GM12878 (cell line): Measurements from ENCODE around the gene PMM2. TPM values are rescaled to one million over a fixed set of nuclear protein-coding genes. Genes with fewer than 3 reads are reported as not detected.

Experiments
- BCL11A ChIP-seq: IDR thresholded peaks from 2 replicates; pipeline ENCODE4 v1.6.1; 2011; ENCODE audit warnings: low read depth, low read length
- BHLHE40 ChIP-seq, 2 experiments: fragments of 450-650 bp in 1 of 2; IDR thresholded peaks; 2 replicates each; pipeline ENCODE4 v1.6.1; 2011 to 2017; ENCODE audit warnings: low read depth in 2 of 2, borderline replicate concordance in 1 of 2, improper control_type of control experiment in 1 of 2, low read length in 1 of 2, mild to moderate bottlenecking in 1 of 2
- EP300 ChIP-seq, 2 experiments: fragments of 150-350 bp in 1 of 2; IDR thresholded peaks; 2 replicates each; pipeline ENCODE4 v1.6.1; 2011 to 2012; ENCODE audit warnings: low read depth in 2 of 2, low read length in 2 of 2, borderline replicate concordance in 1 of 2, improper control_type of control experiment in 1 of 2, inconsistent platforms in 1 of 2; ENCODE audit not compliant: control insufficient read depth in 1 of 2
- MTA3 ChIP-seq: IDR thresholded peaks from 2 replicates; pipeline ENCODE4 v1.6.1; 2012; ENCODE audit warnings: low read length, inconsistent platforms, borderline replicate concordance
- NR2C2 ChIP-seq: IDR thresholded peaks from 2 replicates; pipeline ENCODE4 v1.6.1; 2011; ENCODE audit warnings: borderline replicate concordance, low read depth; ENCODE audit not compliant: control insufficient read depth, insufficient read length
- POU2F2 ChIP-seq: IDR thresholded peaks from 3 replicates; pipeline ENCODE4 v1.6.1; 2011; ENCODE audit warnings: low read depth, mild to moderate bottlenecking, low read length, borderline replicate concordance
- RBBP5 ChIP-seq: fragments of 200-600 bp; sonication (generic); conservative IDR thresholded peaks from 2 replicates; pipeline ENCODE4 v1.6.1; 2016
- RFX5 ChIP-seq: IDR thresholded peaks from 2 replicates; pipeline ENCODE4 v1.6.1; 2011; ENCODE audit warnings: low read depth, low read length, improper control_type of control experiment
- SMC3 ChIP-seq: IDR thresholded peaks from 2 replicates; pipeline ENCODE4 v1.6.1; 2011; ENCODE audit warnings: low read length, improper control_type of control experiment, borderline replicate concordance
- polyA plus RNA-seq, 11 experiments: library from polyadenylated mRNA; depleted of rRNA in 4 of 11; unstranded in 6 of 11; stranded (reverse) in 5 of 11; fragments of >200 nt; fragmentation: Nextera tagmentation in 4 of 11; fragmentation: Illumina TruSeq in 1 of 11; extraction: Ambion mirVana in 4 of 11; extraction: Trizol in 1 of 11; gene quantifications; 1 replicate in 1 of 11; 2 replicates in 10 of 11; pipeline versions ENCODE4 v1.2.1 to v1.2.3, GENCODE V29; 2011 to 2016; ENCODE audit warnings: inconsistent platforms in 2 of 11, missing spikeins in 2 of 11, low read depth in 1 of 11
- total RNA-seq, 4 experiments: library from RNA; depleted of rRNA in 3 of 4; stranded (reverse); fragments of >200 nt in 3 of 4; fragmentation: Illumina TruSeq in 1 of 4; extraction: Trizol in 1 of 4; gene quantifications; 2 replicates each; pipeline versions ENCODE4 v1.2.1 to v1.2.3, GENCODE V29; 2013 to 2021
- TF ChIP-seq, protein P1 (sequence below): fragments of 450-650 bp; formaldehyde crosslinking; IDR thresholded peaks from 2 replicates; pipeline ENCODE4 v1.4.0; 2022; ENCODE audit warnings: mild to moderate bottlenecking, moderate library complexity
- TF ChIP-seq, protein P2 (sequence below): IDR thresholded peaks from 2 replicates; pipeline ENCODE4 v1.6.1; 2011; ENCODE audit warnings: low read depth, low read length, improper control_type of control experiment, borderline replicate concordance
- TF ChIP-seq, protein P3 (sequence below): fragments of 450-650 bp; IDR thresholded peaks from 2 replicates; pipeline ENCODE4 v1.6.1; 2018; ENCODE audit warnings: mild to moderate bottlenecking, low read depth, moderate library complexity; ENCODE audit not compliant: partially characterized antibody
- TF ChIP-seq, protein P4 (sequence below): fragments of 450-650 bp; IDR thresholded peaks from 2 replicates; pipeline ENCODE4 v1.6.1; 2018; ENCODE audit warnings: borderline replicate concordance, mild to moderate bottlenecking; ENCODE audit not compliant: partially characterized antibody

PMM2 gene
- total and polyA plus RNA-seq, 10 of the 15 experiments (the other 5 are each of a cell fraction or from before 2014, with no cell fraction given) = 22.6 to 69.4 (median 52.3) TPM

DNA sequence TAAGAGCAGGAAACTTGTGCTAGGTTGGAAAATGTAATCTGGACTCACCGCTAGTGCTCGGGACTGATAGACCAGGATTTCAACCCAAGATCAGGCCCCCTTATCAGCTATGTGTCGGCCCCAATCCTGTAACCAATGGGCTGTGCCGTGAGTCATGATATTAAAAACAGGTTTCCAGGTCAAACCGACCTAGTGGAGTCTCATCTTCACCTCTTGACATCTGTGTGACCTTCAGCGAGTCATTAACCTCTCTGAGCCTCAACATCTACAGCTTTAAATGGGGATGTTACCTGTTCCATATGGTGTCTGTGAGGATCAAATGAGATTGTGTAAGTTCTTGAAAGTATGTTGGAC, 512 bp downstream of the PMM2 start (continued):
- TF ChIP-seq, protein P1, sequence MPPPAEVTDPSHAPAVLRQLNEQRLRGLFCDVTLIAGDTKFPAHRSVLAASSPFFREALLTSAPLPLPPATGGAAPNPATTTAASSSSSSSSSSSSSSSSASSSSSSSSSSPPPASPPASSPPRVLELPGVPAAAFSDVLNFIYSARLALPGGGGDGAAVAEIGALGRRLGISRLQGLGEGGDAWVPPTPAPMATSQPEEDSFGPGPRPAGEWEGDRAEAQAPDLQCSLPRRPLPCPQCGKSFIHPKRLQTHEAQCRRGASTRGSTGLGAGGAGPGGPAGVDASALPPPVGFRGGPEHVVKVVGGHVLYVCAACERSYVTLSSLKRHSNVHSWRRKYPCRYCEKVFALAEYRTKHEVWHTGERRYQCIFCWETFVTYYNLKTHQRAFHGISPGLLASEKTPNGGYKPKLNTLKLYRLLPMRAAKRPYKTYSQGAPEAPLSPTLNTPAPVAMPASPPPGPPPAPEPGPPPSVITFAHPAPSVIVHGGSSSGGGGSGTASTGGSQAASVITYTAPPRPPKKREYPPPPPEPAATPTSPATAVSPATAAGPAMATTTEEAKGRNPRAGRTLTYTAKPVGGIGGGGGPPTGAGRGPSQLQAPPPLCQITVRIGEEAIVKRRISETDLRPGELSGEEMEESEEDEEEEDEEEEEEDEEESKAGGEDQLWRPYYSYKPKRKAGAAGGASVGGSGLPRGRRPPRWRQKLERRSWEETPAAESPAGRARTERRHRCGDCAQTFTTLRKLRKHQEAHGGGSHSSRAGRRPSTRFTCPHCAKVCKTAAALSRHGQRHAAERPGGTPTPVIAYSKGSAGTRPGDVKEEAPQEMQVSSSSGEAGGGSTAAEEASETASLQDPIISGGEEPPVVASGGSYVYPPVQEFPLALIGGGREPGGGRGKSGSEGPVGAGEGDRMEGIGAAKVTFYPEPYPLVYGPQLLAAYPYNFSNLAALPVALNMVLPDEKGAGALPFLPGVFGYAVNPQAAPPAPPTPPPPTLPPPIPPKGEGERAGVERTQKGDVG (CRISPR knock-in tag) = no peak
- TF ChIP-seq, protein P2, sequence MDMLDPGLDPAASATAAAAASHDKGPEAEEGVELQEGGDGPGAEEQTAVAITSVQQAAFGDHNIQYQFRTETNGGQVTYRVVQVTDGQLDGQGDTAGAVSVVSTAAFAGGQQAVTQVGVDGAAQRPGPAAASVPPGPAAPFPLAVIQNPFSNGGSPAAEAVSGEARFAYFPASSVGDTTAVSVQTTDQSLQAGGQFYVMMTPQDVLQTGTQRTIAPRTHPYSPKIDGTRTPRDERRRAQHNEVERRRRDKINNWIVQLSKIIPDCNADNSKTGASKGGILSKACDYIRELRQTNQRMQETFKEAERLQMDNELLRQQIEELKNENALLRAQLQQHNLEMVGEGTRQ = no peak
- TF ChIP-seq NR2C2 (no peak), RBBP5 (no peak), BCL11A (no peak), SMC3 (no peak), POU2F2 (no peak; the same call in 2 of the 3 replicates), BHLHE40 (IDR thresholded peaks at IDR 0.05; ENCODE audit: borderline replicate concordance in 1 of 2, low read depth in 2 of 2, low read length in 1 of 2) (no peak), RFX5 (no peak), EP300 (IDR thresholded peaks at IDR 0.05; ENCODE audit: borderline replicate concordance in 1 of 2, control insufficient read depth in 1 of 2, low read depth in 2 of 2, low read length in 2 of 2) (no peak), MTA3 (no peak)
- TF ChIP-seq, protein P3, sequence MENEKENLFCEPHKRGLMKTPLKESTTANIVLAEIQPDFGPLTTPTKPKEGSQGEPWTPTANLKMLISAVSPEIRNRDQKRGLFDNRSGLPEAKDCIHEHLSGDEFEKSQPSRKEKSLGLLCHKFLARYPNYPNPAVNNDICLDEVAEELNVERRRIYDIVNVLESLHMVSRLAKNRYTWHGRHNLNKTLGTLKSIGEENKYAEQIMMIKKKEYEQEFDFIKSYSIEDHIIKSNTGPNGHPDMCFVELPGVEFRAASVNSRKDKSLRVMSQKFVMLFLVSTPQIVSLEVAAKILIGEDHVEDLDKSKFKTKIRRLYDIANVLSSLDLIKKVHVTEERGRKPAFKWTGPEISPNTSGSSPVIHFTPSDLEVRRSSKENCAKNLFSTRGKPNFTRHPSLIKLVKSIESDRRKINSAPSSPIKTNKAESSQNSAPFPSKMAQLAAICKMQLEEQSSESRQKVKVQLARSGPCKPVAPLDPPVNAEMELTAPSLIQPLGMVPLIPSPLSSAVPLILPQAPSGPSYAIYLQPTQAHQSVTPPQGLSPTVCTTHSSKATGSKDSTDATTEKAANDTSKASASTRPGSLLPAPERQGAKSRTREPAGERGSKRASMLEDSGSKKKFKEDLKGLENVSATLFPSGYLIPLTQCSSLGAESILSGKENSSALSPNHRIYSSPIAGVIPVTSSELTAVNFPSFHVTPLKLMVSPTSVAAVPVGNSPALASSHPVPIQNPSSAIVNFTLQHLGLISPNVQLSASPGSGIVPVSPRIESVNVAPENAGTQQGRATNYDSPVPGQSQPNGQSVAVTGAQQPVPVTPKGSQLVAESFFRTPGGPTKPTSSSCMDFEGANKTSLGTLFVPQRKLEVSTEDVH = no peak
- TF ChIP-seq, protein P4, sequence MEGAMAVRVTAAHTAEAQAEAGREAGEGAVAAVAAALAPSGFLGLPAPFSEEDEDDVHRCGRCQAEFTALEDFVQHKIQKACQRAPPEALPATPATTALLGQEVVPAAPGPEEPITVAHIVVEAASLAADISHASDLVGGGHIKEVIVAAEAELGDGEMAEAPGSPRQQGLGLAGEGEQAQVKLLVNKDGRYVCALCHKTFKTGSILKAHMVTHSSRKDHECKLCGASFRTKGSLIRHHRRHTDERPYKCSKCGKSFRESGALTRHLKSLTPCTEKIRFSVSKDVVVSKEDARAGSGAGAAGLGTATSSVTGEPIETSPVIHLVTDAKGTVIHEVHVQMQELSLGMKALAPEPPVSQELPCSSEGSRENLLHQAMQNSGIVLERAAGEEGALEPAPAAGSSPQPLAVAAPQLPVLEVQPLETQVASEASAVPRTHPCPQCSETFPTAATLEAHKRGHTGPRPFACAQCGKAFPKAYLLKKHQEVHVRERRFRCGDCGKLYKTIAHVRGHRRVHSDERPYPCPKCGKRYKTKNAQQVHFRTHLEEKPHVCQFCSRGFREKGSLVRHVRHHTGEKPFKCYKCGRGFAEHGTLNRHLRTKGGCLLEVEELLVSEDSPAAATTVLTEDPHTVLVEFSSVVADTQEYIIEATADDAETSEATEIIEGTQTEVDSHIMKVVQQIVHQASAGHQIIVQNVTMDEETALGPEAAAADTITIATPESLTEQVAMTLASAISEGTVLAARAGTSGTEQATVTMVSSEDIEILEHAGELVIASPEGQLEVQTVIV = no peak
